ENCODE data around the gene LRRC47. TPM values are rescaled to one million over a fixed set of nuclear protein-coding genes. Genes with fewer than 3 reads are reported as not detected.

The LRRC47 gene
- polyA plus RNA-seq, 1 experiment, result 37.1 TPM

GRCh38 chr1:3733094-3733882, 63.0 kb downstream of the LRRC47 start:
- H3K4me3 ChIP-seq (ENCODE audit: low read depth, low read length), result no peak overlapping the region
- ChIA-PET POLR2A (no interaction called here), CTCF (interaction anchor here (2.0 kb wide), 1 partner anchor 9 kb away, joined by 10 read pairs; no protein-coding TSS in a partner anchor)
- DNase-seq (ENCODE audit: low read depth, low spot score), result no peak
- no peaks in the 10 kb centered on the region; the same call in 1 of the 2 replicates for H3K9me3 ChIP-seq (ENCODE audit: control insufficient read depth, insufficient read depth, low read length)
- no peak overlapping the region for H3K27ac ChIP-seq (ENCODE audit: low read depth, low read length)
- no peak for TF ChIP-seq CTCF (IDR thresholded peaks at IDR 0.05; ENCODE audit: low read depth, low read length)
- H3K27me3 ChIP-seq (ENCODE audit: control insufficient read depth, insufficient read depth, low read length), result peaks cover 6% of the 10 kb centered on the region

DNA sequence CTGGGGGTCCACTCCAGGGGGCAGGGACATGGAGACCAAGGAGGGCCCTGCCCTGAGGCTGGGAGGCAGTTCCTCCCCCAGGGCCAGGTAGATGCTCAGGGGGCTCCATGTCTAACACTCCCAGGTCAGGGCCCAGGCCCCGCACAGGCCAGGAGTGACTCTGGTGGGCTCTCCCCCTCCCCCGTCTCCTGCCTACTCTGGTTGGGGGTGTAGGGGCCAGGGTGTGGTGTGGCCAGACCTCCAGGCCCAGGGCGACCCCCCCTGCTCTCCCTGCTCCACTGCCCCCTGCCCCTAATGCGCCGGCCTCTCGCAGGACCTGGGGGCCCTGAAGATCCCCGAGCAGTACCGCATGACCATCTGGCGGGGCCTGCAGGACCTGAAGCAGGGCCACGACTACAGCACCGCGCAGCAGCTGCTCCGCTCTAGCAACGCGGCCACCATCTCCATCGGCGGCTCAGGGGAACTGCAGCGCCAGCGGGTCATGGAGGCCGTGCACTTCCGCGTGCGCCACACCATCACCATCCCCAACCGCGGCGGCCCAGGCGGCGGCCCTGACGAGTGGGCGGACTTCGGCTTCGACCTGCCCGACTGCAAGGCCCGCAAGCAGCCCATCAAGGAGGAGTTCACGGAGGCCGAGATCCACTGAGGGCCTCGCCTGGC, 63.7 kb downstream of the LRRC47 start:
- ChIA-PET CTCF (interaction anchor here (0.5 to 2.0 kb wide), 2 partner anchors 8 to 1312 kb away, joined by 3 to 10 read pairs; no protein-coding TSS in a partner anchor), POLR2A (no interaction called here)
- DNase-seq (ENCODE audit: low read depth, low spot score), result no peak
- Histone ChIP-seq H3K27me3 (ENCODE audit: control insufficient read depth, insufficient read depth, low read length) (peaks cover 6% of the 10 kb centered on the region), H3K27ac (ENCODE audit: low read depth, low read length) (no peak overlapping the region), H3K4me3 (ENCODE audit: low read depth, low read length) (no peak overlapping the region), H3K9me3 (ENCODE audit: control insufficient read depth, insufficient read depth, low read length) (no peaks in the 10 kb centered on the region; the same call in 1 of the 2 replicates)
- TF ChIP-seq CTCF (IDR thresholded peaks at IDR 0.05; ENCODE audit: low read depth, low read length), result no peak

- peaks cover 6% of the 10 kb centered on the region for H3K27me3 ChIP-seq (ENCODE audit: control insufficient read depth, insufficient read depth, low read length)
- TF ChIP-seq CTCF (IDR thresholded peaks at IDR 0.05; ENCODE audit: low read depth, low read length), result no peak
- ChIA-PET CTCF (interaction anchor here (0.5 kb wide), 1 partner anchor 1311 kb away, joined by 3 read pairs; no protein-coding TSS in a partner anchor), POLR2A (no interaction called here)
- no peak overlapping the region for H3K27ac ChIP-seq (ENCODE audit: low read depth, low read length)
- DNase-seq (ENCODE audit: low read depth, low spot score), result no peak
- H3K4me3 ChIP-seq (ENCODE audit: low read depth, low read length), result no peak overlapping the region
- H3K9me3 ChIP-seq (ENCODE audit: control insufficient read depth, insufficient read depth, low read length), result no peaks in the 10 kb centered on the region; the same call in 1 of the 2 replicates
These were observed 64.5 kb downstream of the LRRC47 start for GRCh38 chr1:3731583-3732433.

DNA sequence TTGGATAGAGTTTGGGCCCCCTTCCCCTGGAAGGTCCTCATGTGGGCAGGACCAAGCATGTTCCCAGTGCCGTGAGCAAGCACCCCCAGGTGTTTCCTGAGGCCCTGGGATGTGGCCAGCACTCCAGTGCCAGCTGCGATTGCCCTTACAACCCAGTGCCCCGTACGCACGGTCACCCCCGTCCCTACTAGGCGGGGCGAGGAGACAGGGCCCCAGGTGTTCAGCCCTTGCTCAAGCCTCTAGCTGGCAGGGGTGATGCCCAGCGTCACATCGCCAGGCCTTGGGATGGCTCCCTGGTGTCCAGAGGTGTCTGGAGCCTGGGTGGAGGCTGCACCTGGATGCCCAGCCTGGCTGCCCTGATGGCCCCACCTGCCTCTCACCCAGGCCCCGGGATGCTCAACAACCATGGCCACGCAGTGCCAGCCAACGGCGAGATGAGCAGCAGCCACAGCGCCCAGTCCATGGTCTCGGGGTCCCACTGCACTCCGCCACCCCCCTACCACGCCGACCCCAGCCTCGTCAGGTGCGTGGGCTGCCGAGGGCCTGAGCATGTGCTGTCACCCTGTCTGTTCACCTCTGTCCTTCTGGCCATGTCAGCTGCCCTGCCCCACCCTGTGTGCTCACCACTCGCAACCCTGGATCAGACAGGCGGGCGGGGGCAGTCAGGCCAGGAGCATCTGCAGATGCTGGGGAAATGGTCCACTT, 65.6 kb downstream of the LRRC47 start:
- no peak overlapping the region for H3K27ac ChIP-seq (ENCODE audit: low read depth, low read length)
- ChIA-PET POLR2A (no interaction called here), CTCF (interaction anchor here (1.3 kb wide), 1 partner anchor 278 kb away, joined by 3 read pairs; no protein-coding TSS in a partner anchor)
- DNase-seq (ENCODE audit: low read depth, low spot score), result no peak
- no peak for TF ChIP-seq CTCF (IDR thresholded peaks at IDR 0.05; ENCODE audit: low read depth, low read length)
- no peak overlapping the region for H3K4me3 ChIP-seq (ENCODE audit: low read depth, low read length)
- H3K9me3 ChIP-seq (ENCODE audit: control insufficient read depth, insufficient read depth, low read length), result no peaks in the 10 kb centered on the region; the same call in 1 of the 2 replicates
- H3K27me3 ChIP-seq (ENCODE audit: control insufficient read depth, insufficient read depth, low read length), result peaks cover 6% of the 10 kb centered on the region

Measured in AG04450 (cell line).